Measurements from ENCODE around the gene WHRN.

WHRN gene

DNA sequence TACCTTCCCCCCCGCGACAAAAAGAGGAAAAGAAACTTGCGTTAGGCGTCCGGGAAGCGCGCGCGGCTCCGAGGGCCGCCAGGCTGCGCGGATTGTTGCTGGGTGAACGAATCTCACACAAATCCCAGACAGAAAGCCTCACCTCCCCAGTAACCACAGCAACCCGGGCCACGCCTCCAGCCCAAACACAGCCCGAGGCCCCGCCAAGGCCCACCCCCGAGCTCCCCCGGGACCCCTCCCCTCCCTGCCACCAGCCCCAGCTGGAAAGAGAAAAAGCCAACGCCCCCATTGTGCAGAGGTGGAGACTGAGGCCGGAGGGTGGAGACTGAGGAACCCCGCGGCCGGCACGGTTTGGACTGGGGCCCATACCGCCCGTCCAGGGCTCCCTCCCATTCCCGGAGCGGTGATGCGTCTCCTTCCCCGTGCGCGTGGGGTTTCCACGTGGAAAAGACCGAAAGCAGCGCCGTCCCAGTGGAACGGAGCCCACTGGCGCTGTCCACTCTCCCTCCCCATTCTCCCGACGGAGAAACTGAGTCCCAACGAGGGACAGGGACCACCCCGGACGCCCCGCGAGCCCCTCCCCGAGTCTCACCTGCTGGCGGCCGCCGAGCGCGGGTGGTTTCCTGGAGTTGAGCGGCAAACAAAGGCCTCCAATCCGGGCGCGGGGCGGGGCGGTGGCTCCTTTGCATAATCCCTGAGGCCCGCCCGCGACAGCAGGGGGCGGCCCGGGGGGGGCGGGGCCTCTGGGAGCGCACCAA, 107.2 kb downstream of the WHRN start:
- DNase-seq (ENCODE audit: extremely low read depth, low read depth): peak; percentile 85
- TF ChIP-seq CTCF (IDR thresholded peaks at IDR 0.05; ENCODE audit: low read depth, low read length): no peak

GRCh38 chr9:114397219-114397847, 107.9 kb downstream of the WHRN start:
- DNase-seq (ENCODE audit: extremely low read depth, low read depth): no peak
- TF ChIP-seq CTCF (IDR thresholded peaks at IDR 0.05; ENCODE audit: low read depth, low read length): no peak

- DNase-seq (ENCODE audit: extremely low read depth, low read depth): peak; percentile 94
- TF ChIP-seq CTCF (IDR thresholded peaks at IDR 0.05; ENCODE audit: low read depth, low read length): no peak
Observed at GRCh38 chr9:114396558-114397218, 108.6 kb downstream of the WHRN start.

DNA sequence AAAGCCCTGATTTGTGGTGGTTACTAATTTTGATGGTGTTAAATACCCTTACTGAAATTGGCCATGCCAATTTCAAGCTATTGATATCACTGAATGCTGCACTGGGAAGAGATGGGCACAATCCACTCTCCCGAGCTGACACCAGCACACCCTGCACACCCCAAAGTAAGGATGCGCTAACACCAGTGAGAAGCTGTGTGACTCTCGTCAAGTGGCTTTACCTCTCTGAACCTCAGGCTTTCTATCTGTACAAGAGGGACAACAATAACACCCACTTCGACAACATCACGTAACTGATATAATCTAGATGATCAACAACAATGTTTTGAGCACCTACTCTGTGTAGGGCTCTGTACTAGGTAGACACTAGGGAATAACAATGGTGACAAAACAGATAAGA, 109.5 kb downstream of the WHRN start:
- TF ChIP-seq CTCF (IDR thresholded peaks at IDR 0.05; ENCODE audit: low read depth, low read length): no peak
- no peak for DNase-seq (ENCODE audit: extremely low read depth, low read depth)

GRCh38 chr9:114395334-114395617, 110.0 kb downstream of the WHRN start:
- TF ChIP-seq CTCF (IDR thresholded peaks at IDR 0.05; ENCODE audit: low read depth, low read length): no peak
- no peak for DNase-seq (ENCODE audit: extremely low read depth, low read depth)

GRCh38 chr9:114394523-114395333, 110.5 kb downstream of the WHRN start:
- no peak for TF ChIP-seq CTCF (IDR thresholded peaks at IDR 0.05; ENCODE audit: low read depth, low read length)

More at GRCh38 chr9:114394523-114395333, 110.5 kb downstream of the WHRN start:
- no peak for DNase-seq (ENCODE audit: extremely low read depth, low read depth)

All from AG09319 (cell line).